A549 (cell line): ENCODE measurements around the gene SCGB2A2.

Source experiments
- ATOH8 ChIP-seq: fragments of 250-450 bp; sonication (Bioruptor Pico); IDR thresholded peaks from 2 replicates; pipeline ENCODE4 v1.5.0; 2020; ENCODE audit warnings: low read depth, mild to moderate bottlenecking, moderate library complexity
- CBX2 ChIP-seq: fragments of 200-600 bp; sonication (generic); IDR thresholded peaks from 2 replicates; pipeline ENCODE4 v1.6.1; 2016; ENCODE audit warnings: low read depth, mild to moderate bottlenecking, borderline replicate concordance
- CBX8 ChIP-seq: fragments of 200-600 bp; sonication (generic); IDR thresholded peaks from 2 replicates; pipeline ENCODE4 v1.6.1; 2016
- CEBPB ChIP-seq, 2 experiments: fragments of >200 bp in 1 of 2; sonication (Bioruptor Twin) in 1 of 2; formaldehyde crosslinking in 1 of 2; IDR thresholded peaks; 2 replicates each; pipeline ENCODE4 v1.6.1; 2012 to 2016
- GATA3 ChIP-seq: IDR thresholded peaks from 2 replicates; pipeline ENCODE4 v1.6.1; 2012; ENCODE audit warnings: borderline replicate concordance
- JUNB ChIP-seq: fragments of >200 bp; sonication (Bioruptor Twin); formaldehyde crosslinking; IDR thresholded peaks from 2 replicates; pipeline ENCODE4 v1.6.1; 2016
- MAX ChIP-seq: IDR thresholded peaks from 2 replicates; pipeline ENCODE4 v1.6.1; 2012
- POLR2A ChIP-seq: IDR thresholded peaks from 2 replicates; pipeline ENCODE4 v1.6.1; 2012; ENCODE audit warnings: mild to moderate bottlenecking, low read length
- RAD21 ChIP-seq, 2 experiments: fragments of >200 bp in 1 of 2; sonication (Bioruptor Twin) in 1 of 2; formaldehyde crosslinking in 1 of 2; IDR thresholded peaks in 1 of 2; conservative IDR thresholded peaks in 1 of 2; 2 replicates in 1 of 2; 3 replicates in 1 of 2; pipeline ENCODE4 v1.6.1; 2012 to 2018; ENCODE audit warnings: inconsistent platforms in 1 of 2
- RCOR1 ChIP-seq: fragments of 150-350 bp; IDR thresholded peaks from 2 replicates; pipeline ENCODE4 v1.6.1; 2014; ENCODE audit warnings: antibody characterized with exemption, low read length, low read depth
- RFX5 ChIP-seq: fragments of 450-650 bp; IDR thresholded peaks from 2 replicates; pipeline ENCODE4 v1.7.1; 2014; ENCODE audit warnings: antibody characterized with exemption, mild to moderate bottlenecking, moderate library complexity
- TF ChIP-seq, protein P1 (sequence below): fragments of >200 bp; sonication (Bioruptor Twin); formaldehyde crosslinking; IDR thresholded peaks from 3 replicates; pipeline ENCODE4 v1.5.1; 2016
- TF ChIP-seq, protein P2 (sequence below): fragments of 200-600 bp; sonication (generic); IDR thresholded peaks from 2 replicates; pipeline ENCODE4 v1.6.1; 2016; ENCODE audit warnings: antibody characterized with exemption, mild to moderate bottlenecking, moderate library complexity

DNA sequence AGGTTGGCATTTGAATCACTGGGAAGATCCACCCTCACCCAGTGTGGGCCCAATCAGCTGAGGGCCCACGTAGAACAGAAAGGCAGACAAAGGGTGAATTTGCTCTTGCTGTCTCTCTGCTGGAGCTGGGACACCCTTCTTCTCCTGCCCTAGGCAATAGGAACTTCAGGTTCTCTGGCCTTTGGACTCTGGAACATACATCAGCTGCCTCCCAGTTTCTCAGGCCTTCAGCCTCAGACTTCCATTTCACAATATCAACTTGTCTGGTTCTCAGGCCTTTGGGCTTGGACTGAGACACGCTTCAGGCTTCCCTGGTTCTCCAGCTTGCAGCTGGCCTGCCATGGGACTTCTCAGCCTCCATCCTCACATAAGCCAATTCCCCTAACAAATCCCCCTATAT, 52.6 kb downstream of the SCGB2A2 start:
- TF ChIP-seq GATA3 = no peak
- no peak for TF ChIP-seq CEBPB (IDR thresholded peaks at IDR 0.05)
- TF ChIP-seq, protein P1, sequence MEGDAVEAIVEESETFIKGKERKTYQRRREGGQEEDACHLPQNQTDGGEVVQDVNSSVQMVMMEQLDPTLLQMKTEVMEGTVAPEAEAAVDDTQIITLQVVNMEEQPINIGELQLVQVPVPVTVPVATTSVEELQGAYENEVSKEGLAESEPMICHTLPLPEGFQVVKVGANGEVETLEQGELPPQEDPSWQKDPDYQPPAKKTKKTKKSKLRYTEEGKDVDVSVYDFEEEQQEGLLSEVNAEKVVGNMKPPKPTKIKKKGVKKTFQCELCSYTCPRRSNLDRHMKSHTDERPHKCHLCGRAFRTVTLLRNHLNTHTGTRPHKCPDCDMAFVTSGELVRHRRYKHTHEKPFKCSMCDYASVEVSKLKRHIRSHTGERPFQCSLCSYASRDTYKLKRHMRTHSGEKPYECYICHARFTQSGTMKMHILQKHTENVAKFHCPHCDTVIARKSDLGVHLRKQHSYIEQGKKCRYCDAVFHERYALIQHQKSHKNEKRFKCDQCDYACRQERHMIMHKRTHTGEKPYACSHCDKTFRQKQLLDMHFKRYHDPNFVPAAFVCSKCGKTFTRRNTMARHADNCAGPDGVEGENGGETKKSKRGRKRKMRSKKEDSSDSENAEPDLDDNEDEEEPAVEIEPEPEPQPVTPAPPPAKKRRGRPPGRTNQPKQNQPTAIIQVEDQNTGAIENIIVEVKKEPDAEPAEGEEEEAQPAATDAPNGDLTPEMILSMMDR = no peak
- TF ChIP-seq CBX8 = no peak
- no peak for TF ChIP-seq CBX2
- TF ChIP-seq, protein P2, sequence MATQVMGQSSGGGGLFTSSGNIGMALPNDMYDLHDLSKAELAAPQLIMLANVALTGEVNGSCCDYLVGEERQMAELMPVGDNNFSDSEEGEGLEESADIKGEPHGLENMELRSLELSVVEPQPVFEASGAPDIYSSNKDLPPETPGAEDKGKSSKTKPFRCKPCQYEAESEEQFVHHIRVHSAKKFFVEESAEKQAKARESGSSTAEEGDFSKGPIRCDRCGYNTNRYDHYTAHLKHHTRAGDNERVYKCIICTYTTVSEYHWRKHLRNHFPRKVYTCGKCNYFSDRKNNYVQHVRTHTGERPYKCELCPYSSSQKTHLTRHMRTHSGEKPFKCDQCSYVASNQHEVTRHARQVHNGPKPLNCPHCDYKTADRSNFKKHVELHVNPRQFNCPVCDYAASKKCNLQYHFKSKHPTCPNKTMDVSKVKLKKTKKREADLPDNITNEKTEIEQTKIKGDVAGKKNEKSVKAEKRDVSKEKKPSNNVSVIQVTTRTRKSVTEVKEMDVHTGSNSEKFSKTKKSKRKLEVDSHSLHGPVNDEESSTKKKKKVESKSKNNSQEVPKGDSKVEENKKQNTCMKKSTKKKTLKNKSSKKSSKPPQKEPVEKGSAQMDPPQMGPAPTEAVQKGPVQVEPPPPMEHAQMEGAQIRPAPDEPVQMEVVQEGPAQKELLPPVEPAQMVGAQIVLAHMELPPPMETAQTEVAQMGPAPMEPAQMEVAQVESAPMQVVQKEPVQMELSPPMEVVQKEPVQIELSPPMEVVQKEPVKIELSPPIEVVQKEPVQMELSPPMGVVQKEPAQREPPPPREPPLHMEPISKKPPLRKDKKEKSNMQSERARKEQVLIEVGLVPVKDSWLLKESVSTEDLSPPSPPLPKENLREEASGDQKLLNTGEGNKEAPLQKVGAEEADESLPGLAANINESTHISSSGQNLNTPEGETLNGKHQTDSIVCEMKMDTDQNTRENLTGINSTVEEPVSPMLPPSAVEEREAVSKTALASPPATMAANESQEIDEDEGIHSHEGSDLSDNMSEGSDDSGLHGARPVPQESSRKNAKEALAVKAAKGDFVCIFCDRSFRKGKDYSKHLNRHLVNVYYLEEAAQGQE = no peak
- TF ChIP-seq MAX = no peak
- TF ChIP-seq ATOH8 (CRISPR knock-in tag) = no peak
- no peak for TF ChIP-seq RCOR1
- no peak for TF ChIP-seq JUNB
- no peak for TF ChIP-seq RAD21 (conservative IDR thresholded peaks at IDR 0.05 in 1 of 2, IDR thresholded peaks at IDR 0.05 in 1 of 2)
- no peak for TF ChIP-seq POLR2A
- no peak for TF ChIP-seq RFX5
